CD8-positive, alpha-beta memory T cell (primary cell): Measurements from ENCODE around the gene PIP5K1B. TPM values are rescaled to one million over a fixed set of nuclear protein-coding genes. Genes with fewer than 3 reads are reported as not detected.

Source experiments
- CTCF ChIA-PET: fragments of 350-600 bp; sonication (Branson Sonifier 250); formaldehyde crosslinking; loops from one replicate; lab custom pipeline; 2021; ENCODE audit warnings: antibody characterized with exemption; lab: Charles Lee
- POLR2A ChIA-PET: fragments of 350-600 bp; sonication (Branson Sonifier 250); formaldehyde crosslinking; loops from one replicate; lab custom pipeline; 2021; ENCODE audit warnings: antibody characterized with exemption; lab: Charles Lee
- DNase-seq, 5 donors: peaks; one replicate each; pipeline versions ENCODE4 v3.0.0 to v3.0.0-alpha.2; 2020 to 2022; ENCODE audit warnings: mixed read lengths in 1 of 5
- H3K27ac ChIP-seq: one replicate; pipeline ENCODE4 v1.7.0; 2013; ENCODE audit warnings: low read depth, mild to moderate bottlenecking, low read length, moderate library complexity
- H3K27me3 ChIP-seq: 2 replicates; pipeline ENCODE4 v1.7.0; 2013; ENCODE audit warnings: low read length, mild to moderate bottlenecking; ENCODE audit not compliant: insufficient read depth, poor library complexity, severe bottlenecking
- H3K36me3 ChIP-seq: 2 replicates; pipeline ENCODE4 v1.7.0; 2013; ENCODE audit warnings: mild to moderate bottlenecking, low read length, moderate library complexity; ENCODE audit not compliant: insufficient read depth
- H3K4me1 ChIP-seq: 2 replicates; pipeline ENCODE4 v1.7.0; 2013; ENCODE audit warnings: mild to moderate bottlenecking, low read length, moderate library complexity; ENCODE audit not compliant: insufficient read depth
- H3K4me3 ChIP-seq: 2 replicates; pipeline ENCODE4 v1.7.0; 2013; ENCODE audit warnings: mild to moderate bottlenecking, low read length
- H3K9me3 ChIP-seq: 2 replicates; pipeline ENCODE4 v1.7.0; 2013; ENCODE audit warnings: mild to moderate bottlenecking, low read length
- H3K27ac Mint-ChIP-seq, 8 donors: one replicate each; pipeline ENCODE4 v1.8.0; 2020 to 2021; ENCODE audit warnings: mixed read lengths in 8 of 8, mild to moderate bottlenecking in 6 of 8, inconsistent platforms in 3 of 8, moderate library complexity in 3 of 8
- H3K27me3 Mint-ChIP-seq, 2 donors: one replicate each; pipeline ENCODE4 v1.8.0; 2020 to 2021; ENCODE audit warnings: mixed read lengths in 2 of 2, mild to moderate bottlenecking in 1 of 2, moderate library complexity in 1 of 2
- H3K36me3 Mint-ChIP-seq, 3 donors: one replicate each; pipeline ENCODE4 v1.8.0; 2020 to 2021; ENCODE audit warnings: mixed read lengths in 3 of 3, inconsistent platforms in 1 of 3, mild to moderate bottlenecking in 1 of 3
- H3K4me1 Mint-ChIP-seq, 3 donors: one replicate each; pipeline ENCODE4 v1.8.0; 2020 to 2021; ENCODE audit warnings: mixed read lengths in 3 of 3, inconsistent platforms in 1 of 3, mild to moderate bottlenecking in 1 of 3
- H3K4me3 Mint-ChIP-seq, 7 donors: one replicate each; pipeline ENCODE4 v1.8.0; 2020 to 2021; ENCODE audit warnings: mixed read lengths in 7 of 7, mild to moderate bottlenecking in 6 of 7, moderate library complexity in 4 of 7, inconsistent platforms in 2 of 7
- H3K9me3 Mint-ChIP-seq, 5 donors: one replicate each; pipeline ENCODE4 v1.8.0; 2020 to 2022; ENCODE audit warnings: mixed read lengths in 5 of 5, mild to moderate bottlenecking in 3 of 5, moderate library complexity in 2 of 5, inconsistent platforms in 1 of 5
- polyA plus RNA-seq: library from polyadenylated mRNA; unstranded; fragments of 300-500 nt; fragmentation: Illumina TruSeq; gene quantifications from one replicate; pipeline ENCODE4 v1.2.3, GENCODE V29; 2021
- total RNA-seq, 2 experiments: library from RNA; stranded (reverse); gene quantifications; one replicate each; pipeline ENCODE4 v1.2.3, GENCODE V29; 2021

PIP5K1B gene
- total and polyA plus RNA-seq, 3 experiments from 2014 or later, result 3.1 TPM; not detected in 1

GRCh38 chr9:68817079-68817875 lies 112.2 kb downstream of the PIP5K1B start:
- no peak for DNase-seq
- no peak overlapping the region for H3K4me3 ChIP-seq
- Mint-ChIP-seq H3K27me3 (peaks cover 4 to 28% of the 10 kb centered on the region in 2 donors), H3K9me3 (no peaks in the 10 kb centered on the region), H3K36me3 (no peaks in the 10 kb centered on the region), H3K27ac (no peak overlapping the region), H3K4me3 (no peak overlapping the region), H3K4me1 (no peaks in the 10 kb centered on the region)
- H3K27me3 ChIP-seq, result no peaks in the 10 kb centered on the region
- POLR2A ChIA-PET, result no interaction called here
- no peaks in the 10 kb centered on the region for H3K9me3 ChIP-seq
- no peaks in the 10 kb centered on the region for H3K36me3 ChIP-seq
- CTCF ChIA-PET, result no interaction called here
- no peak overlapping the region for H3K27ac ChIP-seq
- H3K4me1 ChIP-seq, result no peaks in the 10 kb centered on the region

- Mint-ChIP-seq H3K9me3 (no peaks in the 10 kb centered on the region), H3K36me3 (no peaks in the 10 kb centered on the region), H3K4me3 (no peak overlapping the region), H3K4me1 (no peaks in the 10 kb centered on the region), H3K27ac (no peak overlapping the region), H3K27me3 (peaks cover 4 to 19% of the 10 kb centered on the region in 2 donors)
- Histone ChIP-seq H3K4me1 (no peaks in the 10 kb centered on the region), H3K9me3 (no peaks in the 10 kb centered on the region), H3K27ac (no peak overlapping the region), H3K4me3 (no peak overlapping the region), H3K27me3 (no peaks in the 10 kb centered on the region), H3K36me3 (no peaks in the 10 kb centered on the region)
- ChIA-PET POLR2A (no interaction called here), CTCF (no interaction called here)
- no peak for DNase-seq
Observed at GRCh38 chr9:68819065-68819464, 114.0 kb downstream of the PIP5K1B start.

DNA sequence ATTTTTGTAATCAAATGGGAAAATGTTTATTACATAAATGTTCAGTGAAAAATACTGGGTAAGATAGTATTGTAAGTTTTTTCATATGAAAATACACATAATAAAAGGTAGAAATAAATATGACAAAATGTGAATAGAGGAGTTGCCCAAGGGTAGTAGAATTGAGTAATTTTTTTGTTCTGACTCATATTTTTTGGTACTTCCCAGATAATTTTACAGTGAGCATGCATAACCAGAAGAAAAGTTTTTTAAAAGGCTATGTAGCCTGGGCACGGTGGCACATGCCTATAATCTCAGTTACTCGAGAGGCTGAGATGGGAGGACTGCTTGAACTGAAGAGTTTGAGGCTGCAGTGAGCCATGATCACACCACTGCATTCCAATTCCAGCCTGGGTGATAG lies 116.9 kb downstream of the PIP5K1B start:
- H3K9me3 ChIP-seq, result no peaks in the 10 kb centered on the region
- Mint-ChIP-seq H3K36me3 (no peaks in the 10 kb centered on the region), H3K4me1 (no peaks in the 10 kb centered on the region), H3K4me3 (no peak overlapping the region), H3K9me3 (no peaks in the 10 kb centered on the region), H3K27ac (no peak overlapping the region), H3K27me3 (peaks cover 4 to 15% of the 10 kb centered on the region in 2 donors)
- H3K27me3 ChIP-seq, result no peaks in the 10 kb centered on the region
- no peaks in the 10 kb centered on the region for H3K36me3 ChIP-seq
- ChIA-PET CTCF (no interaction called here), POLR2A (no interaction called here)
- no peak overlapping the region for H3K4me3 ChIP-seq
- no peaks in the 10 kb centered on the region for H3K4me1 ChIP-seq
- no peak for DNase-seq
- H3K27ac ChIP-seq, result no peak overlapping the region

GRCh38 chr9:68822596-68823165 lies 117.6 kb downstream of the PIP5K1B start:
- H3K4me3 Mint-ChIP-seq, result no peak overlapping the region
- H3K36me3 ChIP-seq, result no peaks in the 10 kb centered on the region
- no peak overlapping the region for H3K27ac Mint-ChIP-seq

GRCh38 chr9:68825762-68826472 lies 120.9 kb downstream of the PIP5K1B start:
- DNase-seq, result no peak
- no peaks in the 10 kb centered on the region for H3K9me3 ChIP-seq
- H3K27ac ChIP-seq, result no peak overlapping the region
- H3K4me3 ChIP-seq, result no peak overlapping the region
- ChIA-PET CTCF (no interaction called here), POLR2A (no interaction called here)
- no peaks in the 10 kb centered on the region for H3K36me3 ChIP-seq
- H3K27me3 Mint-ChIP-seq, result peaks cover 9 to 13% of the 10 kb centered on the region in 2 donors
- H3K4me1 Mint-ChIP-seq, result no peaks in the 10 kb centered on the region
- no peaks in the 10 kb centered on the region for H3K9me3 Mint-ChIP-seq
- no peak overlapping the region for H3K27ac Mint-ChIP-seq
- H3K36me3 Mint-ChIP-seq, result no peaks in the 10 kb centered on the region
- H3K4me1 ChIP-seq, result no peaks in the 10 kb centered on the region
- no peaks in the 10 kb centered on the region for H3K27me3 ChIP-seq
- H3K4me3 Mint-ChIP-seq, result no peak overlapping the region

More at GRCh38 chr9:68822596-68823165, 117.6 kb downstream of the PIP5K1B start:
- Histone ChIP-seq H3K27ac (no peak overlapping the region), H3K9me3 (no peaks in the 10 kb centered on the region), H3K27me3 (no peaks in the 10 kb centered on the region), H3K4me3 (no peak overlapping the region), H3K4me1 (no peaks in the 10 kb centered on the region)
- no peaks in the 10 kb centered on the region for H3K4me1 Mint-ChIP-seq
- ChIA-PET CTCF (no interaction called here), POLR2A (no interaction called here)
- no peaks in the 10 kb centered on the region for H3K9me3 Mint-ChIP-seq
- H3K27me3 Mint-ChIP-seq, result peaks cover 8 to 15% of the 10 kb centered on the region in 2 donors
- DNase-seq, result no peak
- no peaks in the 10 kb centered on the region for H3K36me3 Mint-ChIP-seq

DNA sequence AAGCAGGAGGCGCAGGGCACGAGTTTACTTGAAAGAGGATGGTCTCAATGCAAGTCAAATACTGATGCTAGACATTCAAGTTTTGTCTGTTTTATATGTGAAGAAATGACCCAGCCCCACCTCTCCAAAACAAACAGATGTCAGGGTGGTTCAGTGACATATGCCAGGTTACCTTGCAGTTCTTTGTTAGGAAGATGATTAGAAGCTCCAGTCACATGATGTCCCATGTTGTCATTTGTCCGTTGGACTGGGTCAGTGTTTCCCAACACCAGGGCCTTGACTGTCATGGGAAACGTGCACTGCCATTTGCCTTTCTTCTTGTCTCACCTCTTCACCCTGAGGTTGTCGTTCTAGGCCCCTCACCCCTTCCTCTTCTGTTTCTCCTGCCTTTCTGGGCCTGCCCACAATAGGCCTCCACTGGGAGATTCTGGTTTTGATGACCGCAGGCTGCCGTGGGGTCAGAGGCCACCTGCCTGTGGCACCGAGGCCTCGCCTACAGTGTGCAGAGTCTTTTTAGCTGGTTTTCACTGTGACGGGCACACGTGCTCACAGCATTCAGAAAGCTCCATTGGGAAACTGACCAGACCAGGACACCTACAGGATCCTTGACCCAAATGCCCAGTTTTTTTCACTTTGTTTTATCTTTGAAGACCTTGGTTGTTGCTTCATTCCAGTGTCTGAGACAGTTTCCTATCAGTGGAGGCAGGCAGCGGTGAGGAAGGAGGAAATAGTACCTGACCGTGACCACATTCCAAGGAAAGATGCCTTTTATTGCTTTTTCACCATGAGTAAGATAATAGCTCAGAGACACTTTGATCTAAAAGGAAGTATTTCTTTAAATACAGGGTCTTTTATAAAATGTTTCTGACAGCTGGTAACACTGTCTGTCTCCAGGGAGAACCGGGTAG lies 123.1 kb downstream of the PIP5K1B start:
- no peak overlapping the region for H3K4me3 ChIP-seq
- no peaks in the 10 kb centered on the region for H3K27me3 ChIP-seq
- H3K4me1 ChIP-seq, result no peaks in the 10 kb centered on the region
- H3K36me3 ChIP-seq, result no peaks in the 10 kb centered on the region
- H3K27ac ChIP-seq, result no peak overlapping the region
- DNase-seq, result no peak
- Mint-ChIP-seq H3K36me3 (no peaks in the 10 kb centered on the region), H3K27me3 (peaks cover 8 to 13% of the 10 kb centered on the region in 2 donors), H3K9me3 (no peaks in the 10 kb centered on the region), H3K4me1 (no peaks in the 10 kb centered on the region), H3K4me3 (no peak overlapping the region), H3K27ac (no peak overlapping the region)
- ChIA-PET CTCF (no interaction called here), POLR2A (no interaction called here)
- H3K9me3 ChIP-seq, result no peaks in the 10 kb centered on the region

DNA sequence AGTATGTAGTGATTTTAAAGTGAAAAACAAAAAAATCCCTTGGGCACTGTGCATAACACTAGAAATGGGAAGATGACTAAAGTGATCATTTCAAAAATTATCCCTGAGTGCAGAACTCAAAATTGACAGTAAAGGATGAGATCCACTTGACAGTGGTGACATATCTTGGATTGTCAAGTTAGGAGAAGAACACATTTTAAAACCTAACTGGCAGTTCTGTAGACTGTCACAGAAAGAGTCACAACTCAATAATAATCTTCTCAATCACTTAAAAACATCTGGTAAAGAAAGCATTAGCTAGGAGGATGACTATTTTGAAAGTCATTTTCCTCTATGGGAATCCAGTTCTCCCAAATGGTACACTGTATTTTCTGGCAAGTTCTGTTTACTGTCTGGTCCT lies 127.1 kb downstream of the PIP5K1B start:
- ChIA-PET POLR2A (no interaction called here), CTCF (no interaction called here)
- no peak overlapping the region for H3K27ac ChIP-seq
- peaks cover 10 to 11% of the 10 kb centered on the region in 2 donors for H3K27me3 Mint-ChIP-seq
- H3K9me3 Mint-ChIP-seq, result no peaks in the 10 kb centered on the region
- no peaks in the 10 kb centered on the region for H3K9me3 ChIP-seq
- no peaks in the 10 kb centered on the region for H3K36me3 Mint-ChIP-seq
- no peaks in the 10 kb centered on the region for H3K36me3 ChIP-seq
- H3K27me3 ChIP-seq, result no peaks in the 10 kb centered on the region
- no peak overlapping the region for H3K4me3 Mint-ChIP-seq
- H3K27ac Mint-ChIP-seq, result no peak overlapping the region
- H3K4me3 ChIP-seq, result no peak overlapping the region
- no peaks in the 10 kb centered on the region for H3K4me1 ChIP-seq
- DNase-seq, result no peak
- no peaks in the 10 kb centered on the region for H3K4me1 Mint-ChIP-seq
